HG03520 (cell line): Measurements from ENCODE around the gene SPTLC3.
"Not testable (repeated sequence)": the region's sequence is repeated elsewhere in the genome, so short reads cannot be mapped to it uniquely, and the experiment has no call there.

Source experiments
- ATAC-seq: cut with Tn5 transposase; IDR thresholded peaks from one replicate; pipeline ENCODE4 v1.9.1; 2021; ENCODE audit warnings: mild to moderate bottlenecking, moderate library complexity; ENCODE audit not compliant: unreplicated experiment

The SPTLC3 gene

GRCh38 chr20:13008761-13009681 lies at the start of gene SPTLC3:
Gene SPTLC3 (plus strand): TSS chr20:13008972. CDS start chr20:13009268, 296 bp downstream.
- ATAC-seq: peak; percentile 33

- ATAC-seq: no peak
Measured at GRCh38 chr20:12961725-12962124, 47.0 kb upstream of the SPTLC3 start.

- no peak for ATAC-seq
Measured at GRCh38 chr20:12962895-12963294, 45.9 kb upstream of the SPTLC3 start.

- no peak for ATAC-seq
Measured at GRCh38 chr20:12963416-12963815, 45.4 kb upstream of the SPTLC3 start.

- ATAC-seq: no peak
Measured at GRCh38 chr20:12965212-12965869, 43.4 kb upstream of the SPTLC3 start.

GRCh38 chr20:12965870-12966251 lies 42.9 kb upstream of the SPTLC3 start:
- ATAC-seq: no peak

- ATAC-seq: no peak
Measured at GRCh38 chr20:12966468-12967085, 42.2 kb upstream of the SPTLC3 start.

GRCh38 chr20:12967932-12968331 lies 40.8 kb upstream of the SPTLC3 start:
- no peak for ATAC-seq

- no peak for ATAC-seq
Measured at GRCh38 chr20:12968472-12968871, 40.3 kb upstream of the SPTLC3 start.

- ATAC-seq: no peak
Measured at GRCh38 chr20:12969071-12969669, 39.6 kb upstream of the SPTLC3 start.

GRCh38 chr20:12970372-12970821 lies 38.4 kb upstream of the SPTLC3 start:
- no peak for ATAC-seq

- no peak for ATAC-seq
Measured at GRCh38 chr20:12975833-12976608, 32.8 kb upstream of the SPTLC3 start.

- ATAC-seq: no peak
Measured at GRCh38 chr20:12976720-12977309, 32.0 kb upstream of the SPTLC3 start.

GRCh38 chr20:12977328-12978125 lies 31.2 kb upstream of the SPTLC3 start:
- no peak for ATAC-seq

- ATAC-seq: no peak
Measured at GRCh38 chr20:12978126-12978394, 30.7 kb upstream of the SPTLC3 start.

- ATAC-seq: no peak
Measured at GRCh38 chr20:12978613-12979495, 29.9 kb upstream of the SPTLC3 start.

GRCh38 chr20:12979713-12980112 lies 29.1 kb upstream of the SPTLC3 start:
- not testable (repeated sequence) for ATAC-seq

GRCh38 chr20:12982098-12982497 lies 26.7 kb upstream of the SPTLC3 start:
- ATAC-seq: no peak
